Measurements from ENCODE around the gene ITGBL1. TPM values are rescaled to one million over a fixed set of nuclear protein-coding genes. Genes with fewer than 3 reads are reported as not detected.
A peak's percentile ranks its signal among the peaks of the same experiment; 100 is the strongest.

ITGBL1 gene
- total and polyA plus RNA-seq, 9 donors: 0.45 to 9.3 (median 1.8) TPM

GRCh38 chr13:101757446-101758039 lies 305.1 kb downstream of the ITGBL1 start:
- intact Hi-C loops (cut with DNase I): no loop called here
- DNase-seq: no peak
- TF ChIP-seq POLR2A (IDR thresholded peaks at IDR 0.05) (no peak), CTCF (IDR thresholded peaks at IDR 0.05) (peak in 1 of 3 donors; percentile 38)
- 10 to 15% (median 15%) methylated on average over 1 of the region's 1 CpG for WGBS, 3 donors
- Histone ChIP-seq H3K4me3 (no peak overlapping the region), H3K9me3 (no peaks in the 10 kb centered on the region), H3K27me3 (no peaks in the 10 kb centered on the region), H3K36me3 (no peaks in the 10 kb centered on the region), H3K4me1 (ENCODE audit: insufficient read depth) (no peaks in the 10 kb centered on the region), H3K27ac (no peak overlapping the region)

GRCh38 chr13:101763191-101763590 lies 310.7 kb downstream of the ITGBL1 start:
- H3K36me3 ChIP-seq: no peaks in the 10 kb centered on the region
- no peak overlapping the region for H3K27ac ChIP-seq
- intact Hi-C loops (cut with DNase I): no loop called here
- H3K4me1 ChIP-seq (ENCODE audit: insufficient read depth): no peaks in the 10 kb centered on the region
- H3K27me3 ChIP-seq: no peaks in the 10 kb centered on the region
- H3K4me3 ChIP-seq: no peak overlapping the region
- no peak for DNase-seq
- no peak for TF ChIP-seq CTCF (IDR thresholded peaks at IDR 0.05)
- WGBS, 3 donors: 74 to 89% (median 76%) methylated on average over 1 of the region's 1 CpG
- H3K9me3 ChIP-seq: no peaks in the 10 kb centered on the region

Other genes starting within 250 kb of the ITGBL1 start
- 10 to 100 TPM in 1 of 7 donors, 1 to 10 TPM in 4, under 1 TPM in 2; 0.60 to 21.6 (median 1.4) TPM for gene NALCN, start 36.2 kb upstream of the ITGBL1 start, total RNA-seq
- 1 to 10 TPM in 1 of 2 donors, under 1 TPM in 1; 0.17 to 2.0 TPM for gene NALCN, start 36.2 kb upstream of the ITGBL1 start, polyA plus RNA-seq

Measured in ovary (tissue), 9 donors.